Natural killer cell (primary cell): Measurements from ENCODE around the gene RBM22. TPM values are rescaled to one million over a fixed set of nuclear protein-coding genes. Genes with fewer than 3 reads are reported as not detected.

Source experiments
- ATAC-seq, 3 donors: fragments of 150-1000 bp in 2 of 3; fragments of 200-7000 bp in 1 of 3; cut with Tn5 transposase; 1 replicate in 1 of 3; 2 replicates in 2 of 3; pipeline ENCODE4 v1.10.0; 2021; ENCODE audit warnings: mild to moderate bottlenecking in 2 of 3, moderate library complexity in 2 of 3
- DNase-seq, 2 donors: peaks; one replicate each; pipeline versions ENCODE4 v3.0.0 to v3.0.0-alpha.2; 2013 to 2021; ENCODE audit warnings: mixed read lengths in 1 of 2
- H3K27ac ChIP-seq: one replicate; pipeline ENCODE4 v1.5.1; 2013; ENCODE audit warnings: mild to moderate bottlenecking, low read length
- H3K27me3 ChIP-seq: one replicate; pipeline ENCODE4 v1.6.1; 2013; ENCODE audit warnings: low read length; ENCODE audit not compliant: control insufficient read depth, insufficient read depth
- H3K36me3 ChIP-seq: one replicate; pipeline ENCODE4 v1.6.1; 2013; ENCODE audit warnings: low read length; ENCODE audit not compliant: control insufficient read depth, insufficient read depth
- H3K4me1 ChIP-seq: one replicate; pipeline ENCODE4 v1.6.1; 2013; ENCODE audit warnings: low read length; ENCODE audit not compliant: control insufficient read depth, insufficient read depth
- H3K4me3 ChIP-seq: one replicate; pipeline ENCODE4 v1.5.1; 2013; ENCODE audit warnings: low read length
- H3K9me3 ChIP-seq: one replicate; pipeline ENCODE4 v1.6.1; 2013; ENCODE audit warnings: low read length; ENCODE audit not compliant: control insufficient read depth, insufficient read depth
- H3K27ac Mint-ChIP-seq, 2 donors: one replicate each; pipeline ENCODE4 v1.8.0; 2022; ENCODE audit warnings: mild to moderate bottlenecking in 2 of 2, mixed read lengths in 2 of 2, moderate library complexity in 1 of 2
- H3K27me3 Mint-ChIP-seq, 2 donors: one replicate each; pipeline ENCODE4 v1.8.0; 2022; ENCODE audit warnings: low read depth in 2 of 2, mixed read lengths in 2 of 2
- H3K36me3 Mint-ChIP-seq: one replicate; pipeline ENCODE4 v1.8.0; 2022; ENCODE audit warnings: mixed read lengths
- H3K4me1 Mint-ChIP-seq, 2 donors: one replicate each; pipeline ENCODE4 v1.8.0; 2022; ENCODE audit warnings: mixed read lengths in 2 of 2
- H3K4me3 Mint-ChIP-seq: one replicate; pipeline ENCODE4 v1.8.0; 2022; ENCODE audit warnings: mild to moderate bottlenecking, moderate library complexity, mixed read lengths
- H3K9me3 Mint-ChIP-seq, 2 donors: one replicate each; pipeline ENCODE4 v1.8.0; 2022; ENCODE audit warnings: mixed read lengths in 2 of 2
- WGBS: methylation state at CpG from one replicate; pipeline ENCODE4 v1.1.7; 2013; ENCODE audit warnings: missing lambda C conversion rate; ENCODE audit not compliant: insufficient coverage; 5-methylcytosine and 5-hydroxymethylcytosine counted together
- intact Hi-C: fragments of 100-400 bp; cut with micrococcal nuclease; formaldehyde crosslinking; loops from one replicate; pipeline ENCODE4 v1.14.2; 2022
- total RNA-seq, 4 donors: library from RNA; stranded (reverse); fragments of 120-200 nt in 1 of 4; gene quantifications; one replicate each; pipeline versions ENCODE4 v1.2.3 to v1.2.4, GENCODE V29; 2013 to 2022
- TF ChIP-seq, protein P1 (sequence below): fragments of 200-600 bp; IDR thresholded peaks from one replicate; pipeline ENCODE4 v1.8.0; 2022; ENCODE audit warnings: antibody characterized with exemption

The RBM22 gene
- total RNA-seq, 3 donors from 2014 or later (not counting 1 experiment from before 2014, with no cell fraction given), result 136 to 149 (median 145) TPM

DNA sequence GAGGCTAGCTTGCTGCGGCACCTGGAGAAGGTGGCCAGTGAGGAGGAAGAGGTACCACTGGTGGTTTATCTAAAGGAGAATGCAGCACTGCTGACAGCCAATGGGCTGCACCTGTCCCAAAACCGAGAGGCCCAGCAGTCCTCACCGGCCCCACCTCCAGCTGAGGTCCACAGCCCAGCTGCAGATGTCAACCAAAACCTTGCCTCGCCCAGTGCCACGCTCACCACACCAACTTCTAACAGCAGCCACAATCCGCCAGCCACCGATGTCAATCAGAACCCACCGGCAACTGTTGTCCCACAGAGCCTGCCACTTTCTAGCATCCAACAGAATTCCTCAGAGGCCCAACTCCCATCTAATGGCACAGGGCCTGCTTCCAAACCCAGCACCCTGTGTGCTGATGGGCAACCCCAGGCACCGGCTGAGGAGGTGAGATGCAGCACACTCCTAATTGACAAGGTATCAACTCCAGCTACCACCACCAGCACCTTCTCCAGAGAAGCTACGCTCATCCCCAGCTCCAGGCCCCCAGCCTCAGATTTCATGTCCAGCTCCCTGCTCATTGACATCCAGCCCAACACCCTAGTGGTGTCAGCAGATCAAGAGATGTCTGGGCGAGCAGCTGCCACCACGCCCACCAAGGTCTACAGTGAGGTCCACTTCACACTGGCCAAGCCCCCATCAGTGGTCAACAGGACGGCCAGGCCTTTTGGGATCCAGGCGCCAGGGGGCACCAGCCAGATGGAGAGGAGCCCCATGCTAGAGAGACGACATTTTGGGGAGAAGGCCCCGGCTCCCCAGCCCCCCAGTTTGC lies 52.4 kb downstream of the RBM22 start:
- Mint-ChIP-seq H3K9me3 (no peaks in the 10 kb centered on the region), H3K4me1 (no peaks in the 10 kb centered on the region), H3K27ac (no peak overlapping the region), H3K4me3 (no peak overlapping the region), H3K36me3 (no peaks in the 10 kb centered on the region), H3K27me3 (peaks cover 6% of the 10 kb centered on the region in 2 donors)
- Histone ChIP-seq H3K27ac (no peak overlapping the region), H3K9me3 (no peaks in the 10 kb centered on the region), H3K4me1 (no peaks in the 10 kb centered on the region), H3K4me3 (no peak overlapping the region), H3K36me3 (no peaks in the 10 kb centered on the region), H3K27me3 (no peaks in the 10 kb centered on the region)
- TF ChIP-seq, protein P1, sequence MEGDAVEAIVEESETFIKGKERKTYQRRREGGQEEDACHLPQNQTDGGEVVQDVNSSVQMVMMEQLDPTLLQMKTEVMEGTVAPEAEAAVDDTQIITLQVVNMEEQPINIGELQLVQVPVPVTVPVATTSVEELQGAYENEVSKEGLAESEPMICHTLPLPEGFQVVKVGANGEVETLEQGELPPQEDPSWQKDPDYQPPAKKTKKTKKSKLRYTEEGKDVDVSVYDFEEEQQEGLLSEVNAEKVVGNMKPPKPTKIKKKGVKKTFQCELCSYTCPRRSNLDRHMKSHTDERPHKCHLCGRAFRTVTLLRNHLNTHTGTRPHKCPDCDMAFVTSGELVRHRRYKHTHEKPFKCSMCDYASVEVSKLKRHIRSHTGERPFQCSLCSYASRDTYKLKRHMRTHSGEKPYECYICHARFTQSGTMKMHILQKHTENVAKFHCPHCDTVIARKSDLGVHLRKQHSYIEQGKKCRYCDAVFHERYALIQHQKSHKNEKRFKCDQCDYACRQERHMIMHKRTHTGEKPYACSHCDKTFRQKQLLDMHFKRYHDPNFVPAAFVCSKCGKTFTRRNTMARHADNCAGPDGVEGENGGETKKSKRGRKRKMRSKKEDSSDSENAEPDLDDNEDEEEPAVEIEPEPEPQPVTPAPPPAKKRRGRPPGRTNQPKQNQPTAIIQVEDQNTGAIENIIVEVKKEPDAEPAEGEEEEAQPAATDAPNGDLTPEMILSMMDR, result no peak
- ATAC-seq (no peak), DNase-seq (no peak)
- intact Hi-C loops, result no loop called here
- 74% methylated on average over 16 of the region's 16 CpGs for WGBS

DNA sequence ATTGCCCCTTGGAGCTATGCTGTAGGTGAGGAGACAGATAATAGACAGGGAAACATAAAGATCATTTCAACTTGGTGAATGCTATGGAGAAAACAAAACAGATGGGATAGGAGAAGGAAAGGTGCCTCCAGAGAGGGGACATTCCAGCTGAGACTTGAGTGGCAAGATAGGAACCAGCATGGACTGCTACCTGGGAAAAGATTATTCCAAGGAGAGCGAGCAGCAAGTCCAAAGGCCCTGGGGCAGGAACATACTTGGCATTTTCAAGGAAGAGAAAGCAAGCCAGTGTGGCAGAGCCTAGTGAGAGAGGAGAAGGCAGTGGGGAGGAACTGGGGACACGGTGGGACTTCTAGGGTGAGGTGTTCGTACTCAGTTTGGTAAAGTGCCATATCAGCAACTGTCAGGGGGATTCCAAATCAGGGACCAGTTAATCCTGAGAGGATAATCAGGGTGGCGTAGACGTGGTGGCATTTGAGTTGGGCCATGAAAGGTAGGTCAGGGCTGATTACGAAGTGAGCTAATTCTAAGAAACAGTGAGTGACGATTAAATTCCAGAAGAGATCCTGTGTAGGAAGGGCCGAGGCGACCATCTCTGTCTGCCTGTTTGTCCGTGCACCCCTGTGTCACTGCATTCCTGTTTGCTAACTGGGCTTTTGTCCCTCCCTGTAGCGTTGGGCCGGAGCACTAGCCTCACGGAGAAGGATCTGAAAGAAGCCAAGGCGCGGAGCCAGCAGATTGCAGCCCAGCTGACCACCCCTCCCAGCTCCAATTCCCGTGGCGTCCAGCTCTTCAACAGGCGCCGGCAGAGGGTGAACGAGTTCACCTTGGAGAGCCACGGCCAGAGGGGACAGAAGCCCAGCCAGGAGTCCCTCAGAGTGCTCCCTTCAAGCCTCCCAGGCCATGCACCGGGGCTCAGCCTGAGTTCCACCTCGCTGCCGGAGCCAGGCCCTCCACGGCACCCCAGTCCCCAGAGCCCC lies 53.3 kb downstream of the RBM22 start:
- Histone ChIP-seq H3K9me3 (no peaks in the 10 kb centered on the region), H3K27me3 (no peaks in the 10 kb centered on the region), H3K27ac (no peak overlapping the region), H3K4me1 (no peaks in the 10 kb centered on the region), H3K4me3 (no peak overlapping the region), H3K36me3 (no peaks in the 10 kb centered on the region)
- no peaks in the 10 kb centered on the region for H3K4me1 Mint-ChIP-seq
- H3K4me3 Mint-ChIP-seq, result no peak overlapping the region
- no peak for ATAC-seq
- no peak overlapping the region for H3K27ac Mint-ChIP-seq
- no peak for DNase-seq
- TF ChIP-seq, protein P1, result no peak
- no peaks in the 10 kb centered on the region for H3K9me3 Mint-ChIP-seq
- 89% methylated on average over 25 of the region's 25 CpGs for WGBS
- intact Hi-C loops, result no loop called here
- no peaks in the 10 kb centered on the region for H3K36me3 Mint-ChIP-seq
- H3K27me3 Mint-ChIP-seq, result peaks cover 6% of the 10 kb centered on the region in 2 donors

DNA sequence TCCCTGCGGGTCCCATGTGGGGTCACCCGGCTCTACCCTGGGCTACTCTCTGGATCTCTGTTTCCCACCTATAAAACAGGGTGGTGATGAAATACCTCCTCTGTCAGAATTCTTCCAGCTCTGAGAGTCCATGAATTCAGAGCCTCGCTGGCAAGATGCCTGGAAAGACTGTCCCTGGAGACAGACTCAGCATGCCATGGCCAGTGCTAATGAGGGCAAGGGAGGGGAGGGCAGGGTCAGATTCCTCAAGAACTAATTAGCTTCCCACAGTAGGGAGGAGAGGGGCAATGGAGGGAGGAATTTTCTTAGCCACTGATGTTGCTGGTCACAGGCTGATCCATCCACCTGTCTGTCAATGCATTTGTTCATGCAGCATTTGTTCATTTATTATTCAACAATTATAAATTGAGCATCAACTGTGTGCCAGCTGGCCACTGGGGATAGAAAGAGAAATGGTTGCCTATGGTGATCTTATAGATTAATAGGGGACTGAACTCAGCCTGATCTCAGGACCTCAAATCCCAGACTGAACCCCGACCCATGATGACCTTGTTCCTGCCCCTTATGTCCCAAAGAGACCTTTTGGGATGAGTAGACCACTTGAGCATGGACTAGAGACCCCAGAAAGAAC lies 55.7 kb downstream of the RBM22 start:
- Histone ChIP-seq H3K4me1 (no peaks in the 10 kb centered on the region), H3K27ac (no peak overlapping the region), H3K36me3 (no peaks in the 10 kb centered on the region), H3K27me3 (no peaks in the 10 kb centered on the region), H3K9me3 (no peaks in the 10 kb centered on the region), H3K4me3 (no peak overlapping the region)
- no peaks in the 10 kb centered on the region for H3K36me3 Mint-ChIP-seq
- H3K27me3 Mint-ChIP-seq, result peaks cover 6% of the 10 kb centered on the region in 2 donors
- WGBS, result 81% methylated on average over 4 of the region's 4 CpGs
- no peaks in the 10 kb centered on the region for H3K4me1 Mint-ChIP-seq
- intact Hi-C loops, result no loop called here
- DNase-seq (no peak), ATAC-seq (no peak)
- no peak overlapping the region for H3K4me3 Mint-ChIP-seq
- TF ChIP-seq, protein P1, result no peak
- H3K27ac Mint-ChIP-seq, result no peak overlapping the region
- no peaks in the 10 kb centered on the region for H3K9me3 Mint-ChIP-seq
